Fibroblast of pulmonary artery (primary cell): Measurements from ENCODE around the gene ARID1A.

Experiments
- DNase-seq: peaks from one replicate; pipeline ENCODE4 v3.0.0-alpha.2; 2010; ENCODE audit warnings: low read depth
- H3K4me3 ChIP-seq: replicated peaks from 2 replicates; pipeline ENCODE4 v1.5.1; 2011; ENCODE audit warnings: low read depth, mild to moderate bottlenecking, control low read depth, low read length, moderate library complexity
- CTCF ChIP-seq: IDR thresholded peaks from 2 replicates; pipeline ENCODE4 v1.5.1; 2011; ENCODE audit warnings: mild to moderate bottlenecking, control low read depth, low read length, inconsistent platforms; ENCODE audit errors: missing control alignments

The ARID1A gene

GRCh38 chr1:26774462-26774861, 78.6 kb downstream of the ARID1A start:
- TF ChIP-seq CTCF: no peak
- DNase-seq: no peak
- no peak overlapping the region for H3K4me3 ChIP-seq

GRCh38 chr1:26775666-26776065, 79.9 kb downstream of the ARID1A start:
- no peak for TF ChIP-seq CTCF
- no peak for DNase-seq
- H3K4me3 ChIP-seq: no peak overlapping the region

GRCh38 chr1:26779098-26779668, 83.4 kb downstream of the ARID1A start:
- no peak for TF ChIP-seq CTCF
- H3K4me3 ChIP-seq: no peak overlapping the region
- no peak for DNase-seq

- H3K4me3 ChIP-seq: no peak overlapping the region
- DNase-seq: no peak
- no peak for TF ChIP-seq CTCF
These were observed 84.6 kb downstream of the ARID1A start for GRCh38 chr1:26780344-26780957.

- no peak for TF ChIP-seq CTCF
- DNase-seq: no peak
These were observed 85.5 kb downstream of the ARID1A start for GRCh38 chr1:26781206-26781825.

GRCh38 chr1:26782521-26783212, 86.9 kb downstream of the ARID1A start:
- DNase-seq: no peak
- no peak overlapping the region for H3K4me3 ChIP-seq
- no peak for TF ChIP-seq CTCF

More at GRCh38 chr1:26781206-26781825, 85.5 kb downstream of the ARID1A start:
- H3K4me3 ChIP-seq: no peak overlapping the region
